GM12801 (cell line): ENCODE measurements around the gene PSME3IP1.

Source experiments
- TF ChIP-seq, protein P1 (sequence below): IDR thresholded peaks from one replicate; pipeline ENCODE4 v1.5.1; 2011; ENCODE audit warnings: control low read depth; ENCODE audit not compliant: insufficient read length; ENCODE audit errors: extremely low read depth

PSME3IP1 gene

DNA sequence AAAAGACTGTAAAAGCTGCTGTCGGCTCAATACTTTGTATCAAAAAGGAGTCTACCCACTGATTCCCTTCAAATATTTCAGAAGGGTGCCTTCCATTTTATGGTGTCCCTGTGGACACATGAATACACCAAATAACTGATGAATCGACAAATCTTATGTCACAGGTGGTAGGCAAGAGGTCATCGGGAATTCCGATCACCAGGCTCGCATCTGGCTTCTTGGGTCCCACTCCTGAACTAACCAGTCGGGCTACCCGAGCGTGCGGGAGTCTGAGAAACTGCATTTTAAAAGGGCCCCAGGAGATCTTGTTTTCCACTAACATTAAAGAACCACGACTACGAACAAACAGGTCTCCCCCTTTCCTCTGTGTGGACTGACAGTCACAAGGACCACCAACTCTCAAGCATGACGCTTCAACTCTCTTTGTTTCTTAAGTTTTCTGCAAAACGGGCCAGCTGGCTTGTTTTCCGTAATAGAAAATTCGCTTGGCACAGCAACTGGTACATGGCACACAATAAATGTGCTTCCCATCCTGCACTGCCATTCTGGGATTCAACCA lies 873 bp downstream of the PSME3IP1 start:
- TF ChIP-seq, protein P1, sequence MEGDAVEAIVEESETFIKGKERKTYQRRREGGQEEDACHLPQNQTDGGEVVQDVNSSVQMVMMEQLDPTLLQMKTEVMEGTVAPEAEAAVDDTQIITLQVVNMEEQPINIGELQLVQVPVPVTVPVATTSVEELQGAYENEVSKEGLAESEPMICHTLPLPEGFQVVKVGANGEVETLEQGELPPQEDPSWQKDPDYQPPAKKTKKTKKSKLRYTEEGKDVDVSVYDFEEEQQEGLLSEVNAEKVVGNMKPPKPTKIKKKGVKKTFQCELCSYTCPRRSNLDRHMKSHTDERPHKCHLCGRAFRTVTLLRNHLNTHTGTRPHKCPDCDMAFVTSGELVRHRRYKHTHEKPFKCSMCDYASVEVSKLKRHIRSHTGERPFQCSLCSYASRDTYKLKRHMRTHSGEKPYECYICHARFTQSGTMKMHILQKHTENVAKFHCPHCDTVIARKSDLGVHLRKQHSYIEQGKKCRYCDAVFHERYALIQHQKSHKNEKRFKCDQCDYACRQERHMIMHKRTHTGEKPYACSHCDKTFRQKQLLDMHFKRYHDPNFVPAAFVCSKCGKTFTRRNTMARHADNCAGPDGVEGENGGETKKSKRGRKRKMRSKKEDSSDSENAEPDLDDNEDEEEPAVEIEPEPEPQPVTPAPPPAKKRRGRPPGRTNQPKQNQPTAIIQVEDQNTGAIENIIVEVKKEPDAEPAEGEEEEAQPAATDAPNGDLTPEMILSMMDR, result no peak

DNA sequence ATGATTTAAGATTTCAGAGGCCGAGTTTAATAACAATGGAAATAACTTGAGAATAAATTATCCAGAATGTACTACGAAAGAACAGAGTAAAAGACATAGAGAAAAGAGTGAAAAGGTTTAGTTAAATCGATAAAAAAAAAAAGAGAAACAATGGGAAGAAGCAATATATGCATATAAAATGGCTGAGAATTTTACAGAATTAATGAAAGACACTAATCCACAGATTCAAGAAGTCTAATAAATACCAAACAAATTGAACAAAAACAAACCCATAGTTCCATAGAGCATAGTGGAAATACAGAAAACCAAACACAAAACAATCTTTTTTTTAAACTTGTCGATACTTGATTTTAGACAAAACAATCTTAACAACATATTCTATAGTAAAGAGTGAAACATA lies 1.7 kb downstream of the PSME3IP1 start:
- TF ChIP-seq, protein P1, result no peak

DNA sequence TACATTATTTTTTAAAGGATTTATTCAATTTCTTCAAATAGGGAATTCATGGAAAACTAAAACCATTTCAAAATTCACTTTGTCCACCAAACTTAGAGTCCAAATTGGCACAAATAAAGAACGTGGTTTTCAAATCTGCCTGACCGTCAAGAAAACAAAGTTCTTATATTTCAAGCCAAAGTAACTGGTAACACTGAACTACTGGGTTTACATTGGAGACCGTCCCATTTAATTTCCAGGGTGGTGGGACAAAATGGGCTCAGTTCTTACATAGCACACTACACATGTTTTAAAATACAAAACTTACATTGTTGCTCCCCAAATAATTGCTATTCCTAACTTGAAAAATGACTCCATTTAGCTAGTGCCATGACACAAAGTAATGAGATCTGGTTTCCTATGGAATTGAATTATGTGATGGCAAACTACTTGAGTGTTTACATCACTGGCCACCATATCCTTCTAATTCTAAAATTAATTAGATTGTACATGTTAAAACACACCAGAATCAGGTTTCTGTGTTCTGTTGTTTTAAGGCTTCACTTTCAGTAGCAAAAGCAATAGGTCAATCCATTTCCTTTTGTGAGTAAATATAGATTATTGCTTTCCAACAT lies 6.5 kb downstream of the PSME3IP1 start:
- TF ChIP-seq, protein P1, result no peak

DNA sequence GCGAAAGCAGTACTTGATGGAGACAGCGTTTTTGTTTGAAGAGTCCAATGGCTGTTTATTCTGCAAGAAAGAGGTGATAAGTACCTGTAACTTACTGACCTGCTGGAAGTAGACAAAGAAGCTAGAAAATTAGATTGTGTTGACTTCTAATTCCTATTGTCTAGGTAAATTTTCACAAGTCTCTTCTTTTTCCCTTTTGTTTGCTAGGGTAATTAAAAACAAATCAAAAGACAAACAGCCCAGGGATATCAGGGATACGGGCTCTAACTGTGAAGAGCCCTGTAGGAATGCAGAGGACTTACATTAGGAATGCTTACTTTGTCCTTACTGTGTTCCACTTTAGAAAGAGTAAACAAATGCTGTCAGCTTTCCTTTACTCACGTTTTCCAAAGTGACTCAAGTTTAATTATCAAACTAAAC lies 7.0 kb downstream of the PSME3IP1 start:
- TF ChIP-seq, protein P1, result no peak

DNA sequence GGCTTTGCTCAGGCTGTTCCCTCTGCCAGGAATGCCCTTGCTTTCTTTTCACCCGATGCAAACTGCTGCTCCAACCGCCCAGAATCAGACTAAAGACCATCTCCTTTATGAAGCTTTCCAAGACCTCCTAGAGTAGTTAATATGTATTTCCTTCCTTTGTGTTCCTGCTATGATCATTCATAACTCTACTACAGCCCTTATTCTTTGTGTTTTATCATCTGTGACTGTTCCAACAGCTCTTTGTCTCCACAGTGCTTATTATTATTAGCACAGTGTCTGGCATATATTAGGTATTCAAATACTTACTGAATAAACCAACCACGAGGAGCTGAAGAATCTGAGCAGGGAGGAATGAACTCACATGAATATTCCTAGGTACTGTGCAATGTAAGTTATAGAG lies 7.6 kb downstream of the PSME3IP1 start:
- TF ChIP-seq, protein P1, result no peak

DNA sequence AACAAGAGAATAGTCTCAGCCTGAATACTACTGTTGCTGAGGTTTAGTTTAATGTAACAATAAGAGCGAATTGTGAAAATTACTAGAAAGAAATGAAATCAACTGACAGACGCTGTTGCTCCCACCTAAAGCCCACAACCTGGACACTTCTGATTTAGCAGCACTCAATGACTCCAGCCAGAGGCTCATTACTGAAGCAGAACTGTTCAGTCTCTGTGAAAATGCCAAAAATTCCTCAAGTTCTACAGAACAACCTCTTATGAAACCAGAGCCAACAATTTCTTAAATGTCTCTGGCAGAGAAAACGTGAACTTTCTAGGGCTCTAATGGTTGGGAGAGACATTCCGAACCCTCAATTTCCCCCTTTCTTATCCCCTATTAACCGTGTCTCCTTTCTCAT lies 9.9 kb downstream of the PSME3IP1 start:
- TF ChIP-seq, protein P1, result no peak

DNA sequence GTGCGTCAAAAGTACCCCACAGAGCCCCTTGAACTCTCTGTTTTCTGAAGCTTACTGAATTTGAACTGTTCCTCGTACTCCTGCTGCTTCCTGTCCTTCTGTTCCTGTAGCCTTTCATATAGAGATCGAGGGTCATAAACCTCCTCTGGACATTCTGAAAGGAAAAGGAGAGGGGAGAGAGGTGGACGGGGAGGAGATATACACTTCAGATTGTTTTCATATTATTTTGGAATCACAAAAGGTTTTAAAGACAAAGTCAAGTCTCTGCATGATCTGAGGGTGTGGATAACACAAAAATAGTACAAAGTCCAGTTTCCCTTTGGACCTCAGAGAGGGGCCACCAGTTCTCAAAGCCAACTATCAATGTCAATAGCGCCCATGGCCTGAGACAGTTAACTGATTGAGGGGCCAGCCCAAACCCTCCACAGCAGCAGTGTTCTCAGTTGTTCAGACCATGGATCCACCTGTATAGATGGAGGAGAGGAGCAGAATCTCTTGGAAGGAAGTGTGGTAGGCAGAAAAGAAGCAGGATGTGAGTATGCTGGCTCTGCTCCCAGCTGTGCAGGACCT lies 13.0 kb downstream of the PSME3IP1 start:
- TF ChIP-seq, protein P1, result no peak
